Measurements from ENCODE around the gene NRARP. TPM values are rescaled to one million over a fixed set of nuclear protein-coding genes. Genes with fewer than 3 reads are reported as not detected.

NRARP gene
- total and polyA plus RNA-seq, 10 of the 15 experiments (the other 5 are each of a cell fraction or from before 2014, with no cell fraction given): 0.06 to 9.2 (median 2.2) TPM; not detected in 2

DNA sequence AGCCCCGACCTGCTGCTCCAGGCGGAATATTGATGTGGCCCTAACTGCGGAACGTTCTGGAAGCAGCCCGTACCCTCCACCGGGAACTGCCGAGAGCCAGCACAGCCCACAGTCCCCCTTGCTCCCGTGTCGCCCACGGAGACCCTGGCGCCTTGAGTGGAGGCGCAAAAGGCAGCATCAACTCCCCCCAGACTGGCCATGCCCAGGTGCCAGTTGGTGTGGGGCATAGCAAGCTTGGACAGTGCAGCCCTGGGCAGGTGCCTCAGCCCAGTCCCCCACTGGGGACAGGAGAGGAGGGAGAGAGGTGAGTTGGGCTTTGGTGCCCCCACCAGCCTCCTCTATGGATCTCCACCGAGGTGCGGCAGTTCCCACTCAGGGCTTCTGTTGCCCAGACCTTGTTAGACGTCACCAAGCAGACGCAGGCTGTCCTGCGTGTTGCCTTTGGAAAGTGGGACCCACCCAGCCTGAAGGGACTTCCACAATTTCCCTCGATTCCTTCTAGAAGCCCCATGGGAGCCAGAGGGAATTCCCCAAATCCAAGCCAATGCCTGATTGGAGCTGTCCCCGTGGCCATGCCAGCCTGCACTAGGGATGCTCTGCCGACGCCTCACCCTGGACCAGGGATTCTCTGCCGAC lies 19.8 kb upstream of the NRARP start:
- in situ Hi-C loops (cut with MboI): no loop called here

More for the DNA sequence above, 19.8 kb upstream of the NRARP start:
- ChIA-PET RAD21 (ENCODE audit: unreplicated experiment) (interaction anchor here (1.8 kb wide), 1 partner anchor 20 kb away, joined by 6 read pairs; the partner anchor contains the start of gene NRARP), CTCF (no interaction called here), SMC1A (ENCODE audit: uncharacterized antibody, unreplicated experiment) (no interaction called here), POLR2A (no interaction called here)
- BruUV-seq (replicated peaks): no TSS peak
- ATAC-seq (no peak), FAIRE-seq (no peak), DNase-seq (ENCODE audit: low read depth, low spot score) (no peak)
- no peaks in the 10 kb centered on the region; the same call in 1 of the 3 replicates for H3K9me3 ChIP-seq (replicated peaks; ENCODE audit: control insufficient read depth, insufficient read depth, low read length)
- no peak overlapping the region for H3K4me3 ChIP-seq
- 81% methylated on average over 22 of the region's 22 CpGs for WGBS (ENCODE audit: insufficient coverage, insufficient replicate concordance, low lambda C conversion rate, missing lambda C conversion rate)
- H4K20me1 ChIP-seq (ENCODE audit: control insufficient read depth, insufficient read depth): no peaks in the 10 kb centered on the region
- intact Hi-C loops (cut with micrococcal nuclease; ENCODE audit: unreplicated experiment): no loop called here
- H3K79me2 ChIP-seq (ENCODE audit: control insufficient read depth, insufficient read depth, low read length): no peaks in the 10 kb centered on the region
- H2AFZ ChIP-seq (ENCODE audit: control insufficient read depth, low read depth, low read length): no peak overlapping the region
- H3K36me3 ChIP-seq (ENCODE audit: control insufficient read depth in 2 of 2, insufficient read depth in 2 of 2, low read length in 1 of 2): no peaks in the 10 kb centered on the region
- TF ChIP-seq ASH2L (IDR thresholded peaks at IDR 0.05; ENCODE audit: borderline replicate concordance, low read depth): no peak
- TF ChIP-seq CHD4 (IDR thresholded peaks at IDR 0.05): no peak
- TF ChIP-seq TAF1 (IDR thresholded peaks at IDR 0.05; ENCODE audit: borderline replicate concordance, low read depth, low read length): no peak
- TF ChIP-seq TBL1XR1 (IDR thresholded peaks at IDR 0.05; ENCODE audit: low read depth, low read length): no peak
- no peak for TF ChIP-seq CBX3 (IDR thresholded peaks at IDR 0.05; ENCODE audit: borderline replicate concordance, low read depth)
- TF ChIP-seq MEF2B (IDR thresholded peaks at IDR 0.05; ENCODE audit: partially characterized antibody, poor library complexity, severe bottlenecking): no peak
- no peak for TF ChIP-seq DPF2 (IDR thresholded peaks at IDR 0.05)
- TF ChIP-seq POU2F2 (IDR thresholded peaks at IDR 0.05; ENCODE audit: borderline replicate concordance, low read depth, low read length): no peak
- no peak for TF ChIP-seq SREBF1 (IDR thresholded peaks at IDR 0.05; ENCODE audit: low read length)
- TF ChIP-seq, protein P1, sequence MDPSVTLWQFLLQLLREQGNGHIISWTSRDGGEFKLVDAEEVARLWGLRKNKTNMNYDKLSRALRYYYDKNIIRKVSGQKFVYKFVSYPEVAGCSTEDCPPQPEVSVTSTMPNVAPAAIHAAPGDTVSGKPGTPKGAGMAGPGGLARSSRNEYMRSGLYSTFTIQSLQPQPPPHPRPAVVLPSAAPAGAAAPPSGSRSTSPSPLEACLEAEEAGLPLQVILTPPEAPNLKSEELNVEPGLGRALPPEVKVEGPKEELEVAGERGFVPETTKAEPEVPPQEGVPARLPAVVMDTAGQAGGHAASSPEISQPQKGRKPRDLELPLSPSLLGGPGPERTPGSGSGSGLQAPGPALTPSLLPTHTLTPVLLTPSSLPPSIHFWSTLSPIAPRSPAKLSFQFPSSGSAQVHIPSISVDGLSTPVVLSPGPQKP (IDR thresholded peaks at IDR 0.05; ENCODE audit: low read depth, low read length): no peak
- TF ChIP-seq MTA3 (IDR thresholded peaks at IDR 0.05; ENCODE audit: borderline replicate concordance, low read length): no peak
- no peak for TF ChIP-seq HDAC2 (IDR thresholded peaks at IDR 0.05)
- TF ChIP-seq MEF2A (IDR thresholded peaks at IDR 0.05; ENCODE audit: insufficient read depth, low read depth, low read length): no peak
- H3K9ac ChIP-seq (ENCODE audit: control insufficient read depth, insufficient read depth, low read length): no peak overlapping the region
- H3K27me3 ChIP-seq (replicated peaks in 1 of 2; ENCODE audit: control insufficient read depth in 2 of 2, insufficient read depth in 2 of 2, low read length in 1 of 2): no peaks in the 10 kb centered on the region
- no peak overlapping the region for H3K27ac ChIP-seq (ENCODE audit: control insufficient read depth, insufficient read depth)
- no peak overlapping the region for H3K4me2 ChIP-seq (ENCODE audit: control insufficient read depth, insufficient read depth)
- peaks cover 10% of the 10 kb centered on the region for H3K4me1 ChIP-seq (ENCODE audit: control insufficient read depth, insufficient read depth, low read length)

Measured in GM12878 (cell line).